ENCODE data around the gene FBLN1.
"Not testable (repeated sequence)": the region's sequence is repeated elsewhere in the genome, so short reads cannot be mapped to it uniquely, and the experiment has no call there.

FBLN1 gene

GRCh38 chr22:45458532-45458931 is 44.2 kb upstream of the FBLN1 start:
- ATAC-seq, result no peak

GRCh38 chr22:45459235-45459634 is 43.4 kb upstream of the FBLN1 start:
- TF ChIP-seq ISL1 (CRISPR knock-in tag; IDR thresholded peaks at IDR 0.05), result no peak
- no peak for TF ChIP-seq ZNF565 (CRISPR knock-in tag; conservative IDR thresholded peaks at IDR 0.05; ENCODE audit: low read depth)
- no peak for TF ChIP-seq SNAI2 (CRISPR knock-in tag; IDR thresholded peaks at IDR 0.05)
- TF ChIP-seq ESRRG (CRISPR knock-in tag; IDR thresholded peaks at IDR 0.05), result no peak
- TF ChIP-seq ZFP3 (CRISPR knock-in tag; IDR thresholded peaks at IDR 0.05), result no peak
- no peak for TF ChIP-seq TCF4 (CRISPR knock-in tag; IDR thresholded peaks at IDR 0.05; ENCODE audit: borderline replicate concordance)
- TF ChIP-seq, protein P1, sequence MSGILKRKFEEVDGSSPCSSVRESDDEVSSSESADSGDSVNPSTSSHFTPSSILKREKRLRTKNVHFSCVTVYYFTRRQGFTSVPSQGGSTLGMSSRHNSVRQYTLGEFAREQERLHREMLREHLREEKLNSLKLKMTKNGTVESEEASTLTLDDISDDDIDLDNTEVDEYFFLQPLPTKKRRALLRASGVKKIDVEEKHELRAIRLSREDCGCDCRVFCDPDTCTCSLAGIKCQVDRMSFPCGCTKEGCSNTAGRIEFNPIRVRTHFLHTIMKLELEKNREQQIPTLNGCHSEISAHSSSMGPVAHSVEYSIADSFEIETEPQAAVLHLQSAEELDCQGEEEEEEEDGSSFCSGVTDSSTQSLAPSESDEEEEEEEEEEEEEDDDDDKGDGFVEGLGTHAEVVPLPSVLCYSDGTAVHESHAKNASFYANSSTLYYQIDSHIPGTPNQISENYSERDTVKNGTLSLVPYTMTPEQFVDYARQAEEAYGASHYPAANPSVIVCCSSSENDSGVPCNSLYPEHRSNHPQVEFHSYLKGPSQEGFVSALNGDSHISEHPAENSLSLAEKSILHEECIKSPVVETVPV (CRISPR knock-in tag; IDR thresholded peaks at IDR 0.05), result no peak
- no peak for TF ChIP-seq PPARA (CRISPR knock-in tag; IDR thresholded peaks at IDR 0.05; ENCODE audit: borderline replicate concordance)
- TF ChIP-seq, protein P2, sequence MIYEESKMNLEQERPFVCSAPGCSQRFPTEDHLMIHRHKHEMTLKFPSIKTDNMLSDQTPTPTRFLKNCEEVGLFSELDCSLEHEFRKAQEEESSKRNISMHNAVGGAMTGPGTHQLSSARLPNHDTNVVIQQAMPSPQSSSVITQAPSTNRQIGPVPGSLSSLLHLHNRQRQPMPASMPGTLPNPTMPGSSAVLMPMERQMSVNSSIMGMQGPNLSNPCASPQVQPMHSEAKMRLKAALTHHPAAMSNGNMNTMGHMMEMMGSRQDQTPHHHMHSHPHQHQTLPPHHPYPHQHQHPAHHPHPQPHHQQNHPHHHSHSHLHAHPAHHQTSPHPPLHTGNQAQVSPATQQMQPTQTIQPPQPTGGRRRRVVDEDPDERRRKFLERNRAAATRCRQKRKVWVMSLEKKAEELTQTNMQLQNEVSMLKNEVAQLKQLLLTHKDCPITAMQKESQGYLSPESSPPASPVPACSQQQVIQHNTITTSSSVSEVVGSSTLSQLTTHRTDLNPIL (CRISPR knock-in tag; IDR thresholded peaks at IDR 0.05; ENCODE audit: low read depth), result no peak
- TF ChIP-seq GLIS3 (CRISPR knock-in tag; IDR thresholded peaks at IDR 0.05), result no peak
- TF ChIP-seq TOX (CRISPR knock-in tag; IDR thresholded peaks at IDR 0.05; ENCODE audit: borderline replicate concordance), result no peak
- no peak for TF ChIP-seq BACH2 (CRISPR knock-in tag; IDR thresholded peaks at IDR 0.05; ENCODE audit: borderline replicate concordance)
- no peak for TF ChIP-seq OSR1 (CRISPR knock-in tag; IDR thresholded peaks at IDR 0.05)
- TF ChIP-seq RARB (CRISPR knock-in tag; IDR thresholded peaks at IDR 0.05), result no peak
- no peak for TF ChIP-seq ZNF8 (CRISPR knock-in tag; IDR thresholded peaks at IDR 0.05)
- TF ChIP-seq PATZ1 (CRISPR knock-in tag; IDR thresholded peaks at IDR 0.05; ENCODE audit: borderline replicate concordance), result no peak
- no peak for ATAC-seq

More at GRCh38 chr22:45458532-45458931, 44.2 kb upstream of the FBLN1 start:
- no peak for TF ChIP-seq OSR1 (CRISPR knock-in tag; IDR thresholded peaks at IDR 0.05)
- TF ChIP-seq, protein P2 (CRISPR knock-in tag; IDR thresholded peaks at IDR 0.05; ENCODE audit: low read depth), result no peak
- no peak for TF ChIP-seq ZNF70 (CRISPR knock-in tag; IDR thresholded peaks at IDR 0.05)

- peak; percentile 68 for ATAC-seq
- TF ChIP-seq POU6F1 (CRISPR knock-in tag; IDR thresholded peaks at IDR 0.05; ENCODE audit: borderline replicate concordance, low read depth) (no peak), GLIS3 (CRISPR knock-in tag; IDR thresholded peaks at IDR 0.05) (no peak), CSDC2 (CRISPR knock-in tag; IDR thresholded peaks at IDR 0.05) (no peak), TCF4 (CRISPR knock-in tag; IDR thresholded peaks at IDR 0.05; ENCODE audit: borderline replicate concordance) (no peak), TOX (CRISPR knock-in tag; IDR thresholded peaks at IDR 0.05; ENCODE audit: borderline replicate concordance) (no peak)
Measured at GRCh38 chr22:45460288-45461109, 42.2 kb upstream of the FBLN1 start.

- TF ChIP-seq ARNTL (CRISPR knock-in tag; IDR thresholded peaks at IDR 0.05; ENCODE audit: borderline replicate concordance, low read depth) (no peak), BACH2 (CRISPR knock-in tag; IDR thresholded peaks at IDR 0.05; ENCODE audit: borderline replicate concordance) (no peak), ZFP30 (CRISPR knock-in tag; IDR thresholded peaks at IDR 0.05) (no peak), TOX (CRISPR knock-in tag; IDR thresholded peaks at IDR 0.05; ENCODE audit: borderline replicate concordance) (no peak), PATZ1 (CRISPR knock-in tag; IDR thresholded peaks at IDR 0.05; ENCODE audit: borderline replicate concordance) (no peak), ZFP3 (CRISPR knock-in tag; IDR thresholded peaks at IDR 0.05) (no peak), OSR1 (CRISPR knock-in tag; IDR thresholded peaks at IDR 0.05) (no peak), TCF4 (CRISPR knock-in tag; IDR thresholded peaks at IDR 0.05; ENCODE audit: borderline replicate concordance) (no peak), RARB (CRISPR knock-in tag; IDR thresholded peaks at IDR 0.05) (no peak), GLIS3 (CRISPR knock-in tag; IDR thresholded peaks at IDR 0.05) (no peak)
- TF ChIP-seq, protein P2 (CRISPR knock-in tag; IDR thresholded peaks at IDR 0.05; ENCODE audit: low read depth), result no peak
Measured at GRCh38 chr22:45462034-45462655, 40.5 kb upstream of the FBLN1 start.

DNA sequence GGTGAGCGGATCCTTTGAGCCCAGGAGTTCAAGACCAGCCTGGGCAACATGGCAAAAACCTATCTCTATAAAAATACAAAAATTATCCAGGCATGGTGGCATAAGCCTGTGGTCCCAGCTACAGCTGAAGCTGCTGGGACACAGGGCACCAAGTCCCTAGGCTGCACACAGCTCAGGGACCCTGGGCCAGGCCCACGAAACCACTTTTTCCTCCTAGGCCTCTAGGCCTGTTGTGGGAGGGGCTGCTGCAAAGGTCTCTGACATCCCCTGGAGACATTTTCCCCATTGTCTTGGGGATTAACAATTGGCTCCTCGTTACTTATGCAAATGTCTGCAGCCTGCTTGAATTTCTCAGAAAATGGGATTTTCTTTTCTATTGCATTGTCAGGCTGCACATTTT is 39.0 kb upstream of the FBLN1 start:
- not testable (repeated sequence) for ATAC-seq

More at GRCh38 chr22:45462034-45462655, 40.5 kb upstream of the FBLN1 start:
- ATAC-seq, result no peak
